Prostate gland (tissue), 2 donors: ENCODE measurements around the gene C1orf226.

Experiments
- POLR2A ChIP-seq: fragments of 450-650 bp; IDR thresholded peaks from one replicate; pipeline ENCODE4 v1.6.1; 2016; ENCODE audit warnings: antibody characterized with exemption, mild to moderate bottlenecking
- POLR2AphosphoS5 ChIP-seq: sonication (generic); formaldehyde crosslinking; IDR thresholded peaks from one replicate; pipeline ENCODE4 v1.6.1; 2017; ENCODE audit warnings: antibody characterized with exemption
- TF ChIP-seq, protein P1 (sequence below), 4 experiments: fragments of 200-600 bp in 2 of 4; fragments of 450-650 bp in 2 of 4; sonication (generic) in 2 of 4; IDR thresholded peaks; 1 replicate in 3 of 4; 2 replicates in 1 of 4; pipeline ENCODE4 v1.5.1; 2016 to 2019; ENCODE audit warnings: antibody characterized with exemption in 4 of 4, mild to moderate bottlenecking in 2 of 4, moderate library complexity in 2 of 4

DNA sequence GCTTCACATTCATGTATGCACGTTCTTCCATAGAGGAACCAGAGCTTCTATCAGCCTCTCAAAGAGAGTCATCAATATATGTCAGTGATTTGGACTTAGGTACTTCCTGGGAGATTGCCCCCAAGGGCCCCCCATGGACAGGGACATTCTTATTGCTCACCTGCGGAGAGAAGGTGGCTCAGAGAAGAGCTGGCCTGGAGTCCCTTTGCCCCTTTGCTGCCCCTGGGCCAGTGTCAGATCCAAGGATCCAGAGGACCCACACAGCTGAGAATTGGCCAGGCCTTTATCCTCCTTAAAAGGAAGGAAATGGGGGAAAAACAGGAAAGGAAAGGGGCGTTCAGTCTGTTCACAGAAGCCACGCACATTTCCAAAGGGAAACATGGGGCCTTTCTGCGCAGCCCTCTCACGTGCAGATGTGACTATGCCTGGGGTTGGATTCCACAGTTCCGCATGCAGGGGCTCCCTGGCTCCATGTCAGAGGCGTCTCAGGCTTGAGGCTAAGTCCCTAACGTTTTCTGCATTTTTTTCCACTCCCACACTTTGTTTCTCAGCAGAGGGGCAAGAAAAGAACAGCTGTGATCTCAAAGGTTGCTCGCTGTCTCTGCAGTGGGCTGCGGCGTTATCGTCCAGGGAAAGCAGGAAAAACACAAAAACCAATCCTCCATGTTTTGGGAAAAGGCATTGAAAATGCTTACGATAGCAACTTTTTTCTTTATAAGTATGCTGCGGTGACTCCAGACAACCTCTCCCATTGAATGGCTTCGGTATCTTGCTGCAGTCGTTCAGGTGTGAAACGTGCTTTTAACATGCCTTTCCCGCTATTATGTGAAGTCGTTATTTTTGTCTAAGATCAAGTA is 5.9 kb downstream of the C1orf226 start:
- TF ChIP-seq POLR2A (no peak), POLR2AphosphoS5 (no peak)
- TF ChIP-seq, protein P1, sequence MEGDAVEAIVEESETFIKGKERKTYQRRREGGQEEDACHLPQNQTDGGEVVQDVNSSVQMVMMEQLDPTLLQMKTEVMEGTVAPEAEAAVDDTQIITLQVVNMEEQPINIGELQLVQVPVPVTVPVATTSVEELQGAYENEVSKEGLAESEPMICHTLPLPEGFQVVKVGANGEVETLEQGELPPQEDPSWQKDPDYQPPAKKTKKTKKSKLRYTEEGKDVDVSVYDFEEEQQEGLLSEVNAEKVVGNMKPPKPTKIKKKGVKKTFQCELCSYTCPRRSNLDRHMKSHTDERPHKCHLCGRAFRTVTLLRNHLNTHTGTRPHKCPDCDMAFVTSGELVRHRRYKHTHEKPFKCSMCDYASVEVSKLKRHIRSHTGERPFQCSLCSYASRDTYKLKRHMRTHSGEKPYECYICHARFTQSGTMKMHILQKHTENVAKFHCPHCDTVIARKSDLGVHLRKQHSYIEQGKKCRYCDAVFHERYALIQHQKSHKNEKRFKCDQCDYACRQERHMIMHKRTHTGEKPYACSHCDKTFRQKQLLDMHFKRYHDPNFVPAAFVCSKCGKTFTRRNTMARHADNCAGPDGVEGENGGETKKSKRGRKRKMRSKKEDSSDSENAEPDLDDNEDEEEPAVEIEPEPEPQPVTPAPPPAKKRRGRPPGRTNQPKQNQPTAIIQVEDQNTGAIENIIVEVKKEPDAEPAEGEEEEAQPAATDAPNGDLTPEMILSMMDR (IDR thresholded peaks at IDR 0.05), result no peak
